CD4-positive, alpha-beta T cell treated with Interleukin-4 for 1 hour (primary cell): ENCODE data around the gene PRSS50.
A peak's percentile ranks its signal among the peaks of the same experiment; 100 is the strongest.
"Not testable (repeated sequence)": the region's sequence is repeated elsewhere in the genome, so short reads cannot be mapped to it uniquely, and the experiment has no call there.

Experiments used
- DNase-seq, 2 donors: peaks; one replicate each; pipeline ENCODE4 v3.0.0-alpha.2; 2020 to 2022

PRSS50 gene

DNA sequence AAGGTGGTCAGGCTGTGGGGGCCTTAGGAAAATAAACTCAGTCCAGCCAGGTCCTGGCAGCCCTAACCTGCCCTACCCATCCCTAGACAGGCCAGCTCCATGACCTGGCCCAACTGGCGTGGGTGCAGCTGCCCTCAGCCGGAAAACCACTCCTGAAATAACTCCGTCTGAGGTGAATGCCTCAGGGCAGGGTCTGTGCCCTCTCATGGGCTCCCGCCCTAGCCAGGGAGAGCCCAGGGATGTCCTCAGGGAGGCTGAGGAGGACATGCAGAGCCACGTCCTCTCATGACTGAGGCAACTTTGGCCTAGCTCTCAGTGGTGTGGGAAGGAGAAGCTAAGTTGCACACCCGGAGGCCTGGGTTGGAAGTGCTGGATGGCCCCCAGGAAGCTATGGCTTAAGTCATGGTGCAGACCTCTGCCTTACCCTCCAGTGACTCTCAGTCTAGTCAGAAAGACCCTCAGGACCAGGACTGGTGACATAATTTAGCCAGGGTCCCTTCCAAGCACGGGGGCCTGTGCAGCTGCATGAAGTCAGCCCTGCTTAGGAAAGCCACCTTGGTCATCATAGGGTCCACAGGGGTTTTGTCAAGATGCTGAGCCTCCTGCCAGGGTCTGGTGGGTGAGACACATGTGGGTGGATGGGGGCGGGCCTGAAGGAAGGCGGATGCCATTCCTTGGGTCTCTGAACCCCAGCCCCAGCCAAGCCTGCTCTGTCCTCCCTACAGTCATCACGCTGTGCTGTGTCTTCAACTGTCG is 9.1 kb downstream of the PRSS50 start:
- DNase-seq = no peak

- no peak for DNase-seq
These were observed 10.1 kb downstream of the PRSS50 start for GRCh38 chr3:46707601-46708011.

DNA sequence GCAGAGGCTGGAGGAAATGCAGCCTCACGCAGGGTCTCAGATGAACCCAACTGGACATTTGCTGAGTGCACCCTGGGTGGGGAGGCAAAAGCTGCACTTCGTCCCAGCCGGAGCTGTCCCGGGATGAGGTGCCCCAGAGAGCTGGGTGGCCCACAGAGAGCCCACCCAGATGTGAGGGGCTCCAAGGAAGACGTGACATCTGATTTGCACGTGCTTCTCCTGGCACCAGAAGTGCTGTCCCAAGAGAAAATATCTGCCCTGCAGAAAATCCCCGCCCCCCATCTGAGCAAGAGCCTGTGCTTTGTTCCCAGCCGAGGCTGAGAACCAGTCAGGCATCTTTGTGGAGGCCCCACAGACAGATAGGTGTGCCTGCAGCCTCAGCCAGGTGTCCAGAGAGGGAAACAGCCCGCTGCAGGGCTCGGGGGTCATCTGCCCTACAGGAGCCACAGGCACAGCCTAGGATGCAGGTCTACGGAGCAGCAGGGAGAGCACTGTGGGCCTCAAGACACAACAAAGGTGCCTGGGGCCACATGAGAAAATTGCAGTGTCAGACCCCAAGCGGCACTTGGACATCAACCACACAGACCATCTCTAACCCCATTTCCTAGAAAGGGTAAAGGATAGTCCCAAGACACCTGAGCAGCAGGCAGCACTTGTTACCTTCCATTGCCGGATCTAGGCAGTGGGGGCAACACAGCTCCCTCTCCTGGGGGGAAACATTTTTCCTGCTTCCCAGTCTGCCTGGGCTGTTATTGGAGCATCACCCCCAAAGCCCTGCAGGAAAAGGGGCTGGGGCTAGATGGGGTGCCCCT is 10.7 kb downstream of the PRSS50 start:
- DNase-seq = no peak

GRCh38 chr3:46705751-46706552 is 11.7 kb downstream of the PRSS50 start:
- no peak for DNase-seq

- DNase-seq = peak; percentile 73 to 74
These were observed 12.6 kb downstream of the PRSS50 start for GRCh38 chr3:46705022-46705530.

- not testable (repeated sequence) for DNase-seq
These were observed 13.3 kb downstream of the PRSS50 start for GRCh38 chr3:46704346-46704745.

DNA sequence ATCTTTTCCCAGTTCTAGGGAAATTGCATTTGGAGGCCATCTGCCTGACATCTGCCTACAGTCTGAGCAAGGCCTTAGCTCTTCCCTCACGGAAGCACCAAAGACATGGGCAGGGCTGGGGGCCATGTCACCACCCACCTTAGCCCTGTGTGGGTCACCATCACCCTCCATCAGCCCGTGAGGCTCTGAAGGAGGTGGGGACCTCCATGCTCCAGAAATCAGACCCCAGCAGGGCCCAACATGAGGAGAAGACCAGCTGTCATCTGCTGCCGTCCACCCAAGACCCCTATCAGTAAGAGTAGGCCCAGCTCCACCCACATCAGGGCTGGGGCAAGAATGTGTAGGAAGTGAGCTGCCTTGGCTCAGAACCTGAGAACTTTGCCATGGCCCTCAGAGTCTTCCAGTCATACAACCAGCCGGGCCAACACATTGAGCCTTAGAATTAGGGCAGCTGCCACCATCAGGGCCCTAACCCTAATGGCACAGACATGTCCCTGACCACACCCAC is 14.6 kb downstream of the PRSS50 start:
- no peak for DNase-seq

DNA sequence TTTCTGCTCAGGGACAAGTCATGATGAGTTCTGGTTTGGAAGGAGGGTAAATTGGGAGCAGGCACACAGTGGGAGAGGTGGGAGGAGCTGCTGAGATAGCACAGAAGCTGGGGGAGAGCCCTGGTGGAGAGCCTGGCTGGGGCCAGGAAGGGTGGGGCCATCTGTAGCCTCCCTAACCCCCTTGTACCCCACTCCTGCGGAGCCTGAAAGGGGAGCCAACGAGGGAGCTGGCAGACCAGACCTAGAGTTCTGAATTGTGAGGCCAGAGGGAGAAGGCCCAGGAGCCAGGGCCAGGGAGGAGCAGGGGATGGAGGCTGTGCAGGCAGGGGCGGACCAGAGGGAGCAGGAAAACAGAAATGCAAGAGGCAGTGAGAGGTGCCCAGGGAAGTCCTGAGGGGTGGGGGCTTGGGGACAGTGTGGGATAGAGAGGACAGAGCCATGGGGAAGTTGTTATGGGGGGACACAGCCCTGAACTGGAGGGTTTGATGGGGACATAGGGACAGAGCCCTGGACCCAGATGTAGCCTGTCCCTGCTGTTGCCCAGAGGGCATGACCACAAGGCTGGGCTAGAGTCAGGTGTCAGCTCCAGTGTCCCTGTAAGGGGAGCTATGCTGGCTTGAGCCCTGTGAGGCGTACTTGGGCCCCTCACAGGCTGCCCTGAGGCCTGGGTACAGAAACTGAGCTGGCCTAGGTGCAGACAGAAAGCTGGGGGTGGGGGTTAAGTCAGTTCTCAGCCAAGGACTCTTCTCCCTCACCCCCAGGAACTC is 15.2 kb downstream of the PRSS50 start:
- no peak for DNase-seq

GRCh38 chr3:46701181-46701939 is 16.3 kb downstream of the PRSS50 start, which contains the start of gene TMIE:
Gene TMIE, plus strand, starts transcription at chr3:46701392. Its CDS starts 96 bp downstream, at chr3:46701488.
- DNase-seq = no peak

DNA sequence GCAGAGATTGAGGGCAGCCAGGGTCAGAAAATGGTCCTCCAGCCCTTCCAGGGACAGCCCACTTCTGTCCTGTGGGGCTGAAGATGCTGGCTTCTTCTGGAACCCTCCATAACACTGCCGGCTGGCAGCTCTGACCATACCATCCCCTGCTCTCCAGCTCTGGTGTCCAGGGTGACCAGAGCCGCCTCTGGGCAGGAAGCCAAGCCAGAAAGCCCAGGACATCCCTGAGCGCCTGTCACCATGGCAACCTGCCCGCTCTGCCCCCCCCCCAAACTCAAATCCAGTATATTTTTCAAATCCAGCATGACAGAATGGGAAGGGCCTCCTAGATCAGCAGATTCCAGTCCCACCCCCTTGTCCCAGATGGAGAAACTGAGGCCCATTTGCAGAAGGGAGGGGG is 16.9 kb downstream of the PRSS50 start:
- no peak for DNase-seq

- peak in 1 of 2 donors; percentile 57 for DNase-seq
These were observed 17.8 kb downstream of the PRSS50 start for GRCh38 chr3:46699676-46700523.

GRCh38 chr3:46695962-46696894 is 21.4 kb downstream of the PRSS50 start:
- DNase-seq = no peak

- DNase-seq = peak; percentile 53 to 59
These were observed 22.3 kb downstream of the PRSS50 start for GRCh38 chr3:46695177-46695961.

DNA sequence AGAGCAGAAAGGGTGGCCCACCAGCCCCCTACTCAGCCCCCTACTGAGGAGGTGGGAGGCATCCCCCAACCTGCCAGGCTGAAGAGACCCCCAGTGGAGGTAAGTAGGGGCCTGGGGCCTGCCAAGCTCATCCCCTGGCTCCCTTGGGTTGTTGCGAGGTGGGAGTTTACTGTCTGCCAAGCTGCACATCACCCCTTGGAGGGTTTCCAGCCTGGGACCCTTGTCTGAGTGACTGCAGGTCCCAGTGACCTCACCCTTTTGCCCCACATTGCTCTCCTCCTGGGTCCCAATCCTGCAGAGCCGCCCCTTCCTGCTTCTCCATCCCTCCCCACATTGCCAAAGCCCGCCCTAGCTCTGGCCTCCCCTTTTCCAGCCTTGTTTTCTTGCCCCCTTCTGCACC is 23.1 kb downstream of the PRSS50 start:
- no peak for DNase-seq

GRCh38 chr3:46693892-46694226 is 23.8 kb downstream of the PRSS50 start:
- peak in 1 of 2 donors; percentile 46 for DNase-seq

- DNase-seq = peak; percentile 79 to 82
These were observed 24.4 kb downstream of the PRSS50 start, which contains the start of gene ALS2CL for GRCh38 chr3:46693038-46693891. Gene ALS2CL, minus strand, starts transcription at chr3:46693679. Its CDS starts 4,239 bp downstream, at chr3:46689440.

- no peak for DNase-seq
These were observed 25.1 kb downstream of the PRSS50 start for GRCh38 chr3:46692566-46692990.
